GM13976 (cell line): ENCODE measurements around the gene NAGPA.

ENCODE experiments used
- DNase-seq: peaks from one replicate; pipeline ENCODE4 v3.0.0; 2012; ENCODE audit warnings: low spot score
- CTCF ChIP-seq: IDR thresholded peaks from 2 replicates; pipeline ENCODE4 v1.5.1; 2012; ENCODE audit warnings: borderline replicate concordance, mild to moderate bottlenecking; ENCODE audit not compliant: insufficient read depth; ENCODE audit errors: extremely low read depth, missing control alignments, control extremely low read depth
- in situ Hi-C: fragments of 300-500 bp; cut with MboI; formaldehyde crosslinking; loops from one replicate; pipeline ENCODE4 v1.12.0; 2022; ENCODE audit warnings: low sequenced_read_pairs, mixed read lengths, inconsistent platforms; ENCODE audit not compliant: unreplicated experiment

Gene NAGPA

GRCh38 chr16:5060073-5060641 is 26.4 kb upstream of the NAGPA start:
- no peak for TF ChIP-seq CTCF
- no peak for DNase-seq
- in situ Hi-C loops, result no loop called here

DNA sequence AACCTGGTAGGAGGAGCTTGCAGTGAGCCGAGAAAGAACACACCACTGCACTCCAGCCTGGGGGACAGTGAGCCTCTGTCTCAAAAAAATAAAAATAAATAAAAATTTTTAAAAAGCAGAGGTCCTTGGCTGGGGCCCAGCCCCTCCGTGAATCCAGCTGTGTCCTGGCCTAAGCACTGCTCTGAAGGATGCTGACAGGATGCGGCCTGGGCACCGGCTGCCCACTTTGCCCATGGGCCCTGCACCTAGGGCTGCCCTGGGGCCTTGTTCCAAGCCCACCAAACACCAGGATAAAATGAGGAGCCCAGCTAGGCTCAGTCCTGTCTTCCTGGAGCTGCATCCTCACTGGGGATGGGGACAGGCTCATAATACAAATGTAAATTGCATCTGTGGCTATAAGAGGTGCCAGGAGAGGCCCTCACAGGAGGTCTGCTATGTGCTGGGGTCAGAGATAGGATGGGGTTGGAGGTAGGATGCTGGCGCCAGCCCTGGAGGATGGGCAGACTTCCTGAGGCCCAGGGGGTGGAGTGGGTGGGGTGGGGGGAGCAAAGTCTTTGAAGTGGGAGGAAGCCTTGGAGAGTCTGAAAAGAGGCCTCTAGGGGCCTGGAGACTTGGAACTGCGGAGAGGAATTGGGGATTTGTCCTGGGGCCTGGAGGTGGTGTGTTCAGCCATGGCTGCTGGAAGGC is 25.8 kb upstream of the NAGPA start:
- no peak for DNase-seq
- TF ChIP-seq CTCF, result no peak
- in situ Hi-C loops, result no loop called here

GRCh38 chr16:5058476-5058875 is 24.7 kb upstream of the NAGPA start:
- TF ChIP-seq CTCF, result no peak
- in situ Hi-C loops, result no loop called here
- DNase-seq, result no peak

GRCh38 chr16:5056352-5056751 is 22.6 kb upstream of the NAGPA start:
- in situ Hi-C loops, result no loop called here
- peak; percentile 50 for TF ChIP-seq CTCF

GRCh38 chr16:5054876-5055865 is 21.4 kb upstream of the NAGPA start:
- TF ChIP-seq CTCF, result no peak
- in situ Hi-C loops, result no loop called here
- DNase-seq, result no peak

More at GRCh38 chr16:5056352-5056751, 22.6 kb upstream of the NAGPA start:
- DNase-seq, result peak; percentile 78

GRCh38 chr16:5046914-5047313 is 13.2 kb upstream of the NAGPA start:
- no peak for DNase-seq
- TF ChIP-seq CTCF, result no peak
- in situ Hi-C loops, result no loop called here
